Limb (tissue), 2 donors: Measurements from ENCODE around the gene GLYR1.

Source experiments
- DNase-seq, 2 donors: peaks; one replicate each; pipeline ENCODE4 v3.0.0-alpha.2; 2016; ENCODE audit errors: extremely low spot score in 2 of 2

Gene GLYR1

DNA sequence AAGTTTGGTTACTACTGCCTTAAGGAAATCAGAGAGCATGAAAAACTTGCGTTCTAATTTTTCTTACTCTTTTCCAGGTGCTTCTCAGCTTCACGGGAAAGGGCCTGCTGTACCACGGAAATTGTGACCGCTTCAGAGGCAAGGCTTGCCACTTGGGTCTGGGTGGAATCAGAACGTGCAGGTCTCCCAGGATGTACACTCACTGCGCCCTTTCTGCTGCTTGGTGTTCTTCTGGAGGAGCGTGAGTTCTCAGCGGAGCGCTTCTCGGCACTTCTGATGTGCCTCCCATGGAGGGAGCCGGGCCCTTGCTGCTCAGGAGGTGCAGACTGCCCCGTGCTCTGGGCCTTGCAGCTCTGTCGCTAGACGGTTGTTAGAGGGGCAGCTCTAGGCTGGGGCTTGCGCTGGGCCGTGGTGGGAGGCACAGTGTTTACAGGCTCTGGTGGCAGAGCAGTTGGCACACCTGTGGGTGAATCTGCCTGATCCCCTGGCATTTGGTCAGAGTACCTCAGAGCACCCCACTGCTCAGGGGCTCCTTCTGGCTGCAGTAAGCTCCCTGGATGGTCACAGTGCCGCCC lies 33.0 kb upstream of the GLYR1 start:
- no peak for DNase-seq

DNA sequence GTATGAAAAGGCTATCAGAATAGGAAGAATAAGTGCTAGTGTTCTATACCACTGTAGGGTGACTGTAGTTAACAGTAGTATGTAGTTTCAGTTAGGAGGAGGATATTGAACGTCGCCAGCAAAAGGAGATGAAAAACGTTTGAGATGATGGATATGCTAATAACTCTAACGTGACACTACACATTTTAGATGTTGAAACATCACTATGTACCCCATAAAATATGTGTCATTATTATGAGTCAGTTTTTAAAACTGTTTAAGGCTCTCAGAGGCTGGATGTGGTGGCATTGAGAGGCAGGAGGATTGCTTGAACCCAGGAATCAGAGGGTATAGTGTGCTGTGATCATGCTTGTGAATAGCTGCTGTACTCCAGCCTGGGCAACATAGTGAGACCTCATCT lies 32.0 kb upstream of the GLYR1 start:
- DNase-seq: no peak

DNA sequence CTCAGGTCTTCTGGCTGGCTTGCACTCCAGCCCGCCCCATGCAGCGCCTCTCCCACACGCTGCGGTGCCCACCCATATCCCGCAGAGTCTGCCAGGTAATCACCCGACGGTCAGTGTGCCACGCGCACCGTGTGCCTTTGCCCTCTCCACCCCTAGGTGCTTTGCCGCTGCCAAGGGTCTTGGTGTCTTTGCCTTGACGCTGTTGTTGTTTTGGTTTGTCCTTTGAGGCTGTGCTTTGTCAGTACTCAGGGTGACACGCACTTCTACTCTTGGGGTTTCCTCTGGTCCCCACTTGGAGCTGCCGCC lies 30.2 kb upstream of the GLYR1 start:
- no peak for DNase-seq

DNA sequence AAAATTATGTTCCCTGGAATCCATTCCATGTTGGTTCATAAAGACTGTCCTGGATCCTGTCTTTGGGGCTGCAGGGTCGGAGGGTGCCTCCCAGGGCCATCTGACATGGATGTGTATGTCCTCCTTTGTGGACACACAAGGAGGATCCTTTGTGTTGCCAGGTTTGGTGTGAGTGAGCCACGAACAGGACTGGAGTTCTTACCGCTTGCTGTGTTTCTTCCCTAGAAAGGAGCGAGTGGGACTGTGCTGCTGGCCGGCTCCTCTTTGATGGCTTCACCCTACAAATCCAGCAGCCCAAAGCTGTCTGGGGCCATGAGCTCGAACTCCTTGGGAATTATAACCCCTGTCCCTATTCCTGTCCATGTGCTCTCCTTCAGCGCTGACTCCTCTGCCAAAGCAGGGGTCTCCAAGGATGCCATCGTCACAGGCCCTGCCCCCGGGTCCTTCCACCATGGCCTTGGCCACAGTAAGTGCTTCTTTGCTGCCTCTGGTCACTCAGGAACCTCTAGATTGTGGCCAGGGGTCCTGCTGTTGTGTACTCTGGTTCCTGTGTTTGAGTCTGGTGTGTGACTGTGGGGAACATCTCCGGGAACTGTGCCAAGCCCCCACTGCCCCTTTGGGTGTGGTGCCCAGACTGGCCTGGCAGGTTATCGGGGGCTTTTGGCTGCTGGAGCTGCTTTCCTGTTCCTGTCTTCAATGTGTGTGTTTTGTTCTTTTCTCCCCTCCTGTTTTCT lies 29.7 kb upstream of the GLYR1 start:
- DNase-seq: no peak

DNA sequence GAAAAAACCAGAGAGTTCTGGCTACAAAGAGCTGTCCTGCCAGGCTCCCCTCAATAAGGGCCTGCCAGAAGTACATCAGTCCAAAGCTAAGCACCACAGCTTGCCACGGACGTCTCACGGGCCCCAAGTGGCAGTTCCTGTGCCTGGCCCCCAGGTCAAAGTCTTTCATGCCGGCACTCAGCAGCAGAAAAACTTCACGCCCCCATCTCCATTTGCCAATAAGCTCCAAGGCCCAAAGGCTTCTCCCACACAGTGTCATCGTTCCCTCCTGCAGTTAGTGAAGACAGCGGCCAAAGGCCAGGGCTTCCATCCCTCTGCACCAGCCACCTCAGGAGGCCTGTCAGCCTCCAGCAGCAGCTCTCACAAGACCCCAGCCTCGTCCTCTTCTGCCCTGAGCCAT lies 27.6 kb upstream of the GLYR1 start:
- no peak for DNase-seq

DNA sequence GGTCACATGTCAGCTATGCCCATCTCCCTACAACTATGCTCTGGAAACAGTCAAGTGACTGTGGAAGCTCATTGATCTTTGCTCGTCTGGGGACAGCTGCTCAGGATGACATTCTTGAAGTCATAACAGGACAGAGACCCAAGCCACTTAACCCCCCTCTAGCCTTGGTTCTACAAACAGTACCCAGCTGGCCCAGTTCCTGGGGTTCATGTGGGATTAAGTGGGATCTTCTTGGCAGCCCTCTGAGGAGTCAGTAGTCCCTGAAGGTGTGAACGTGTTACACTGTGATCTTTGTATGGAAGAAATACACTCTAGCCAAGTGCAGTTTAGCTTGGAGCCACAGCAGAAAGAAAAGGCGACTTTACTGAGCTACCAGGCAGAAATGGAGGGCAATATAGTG lies 26.0 kb upstream of the GLYR1 start:
- DNase-seq: no peak

DNA sequence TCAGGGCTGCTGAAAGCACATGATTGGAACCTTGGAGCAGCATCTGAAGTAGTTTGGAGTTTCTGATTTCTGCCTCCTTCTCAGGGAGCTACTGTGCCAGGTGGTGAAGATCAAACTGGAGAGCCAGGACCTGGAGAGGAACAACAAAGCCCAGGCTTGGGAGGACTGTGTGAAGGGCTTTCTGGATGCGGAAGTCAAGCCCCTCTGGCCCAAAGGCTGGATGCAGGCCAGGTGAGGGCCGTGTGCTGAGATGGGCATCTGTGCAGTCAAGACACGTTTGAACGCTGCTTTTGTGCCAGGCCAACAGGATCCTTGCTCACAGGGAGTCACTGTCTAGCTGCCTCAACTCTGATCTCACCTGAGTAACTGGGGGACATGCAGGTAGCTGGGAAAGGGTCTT lies 24.0 kb upstream of the GLYR1 start:
- no peak for DNase-seq

DNA sequence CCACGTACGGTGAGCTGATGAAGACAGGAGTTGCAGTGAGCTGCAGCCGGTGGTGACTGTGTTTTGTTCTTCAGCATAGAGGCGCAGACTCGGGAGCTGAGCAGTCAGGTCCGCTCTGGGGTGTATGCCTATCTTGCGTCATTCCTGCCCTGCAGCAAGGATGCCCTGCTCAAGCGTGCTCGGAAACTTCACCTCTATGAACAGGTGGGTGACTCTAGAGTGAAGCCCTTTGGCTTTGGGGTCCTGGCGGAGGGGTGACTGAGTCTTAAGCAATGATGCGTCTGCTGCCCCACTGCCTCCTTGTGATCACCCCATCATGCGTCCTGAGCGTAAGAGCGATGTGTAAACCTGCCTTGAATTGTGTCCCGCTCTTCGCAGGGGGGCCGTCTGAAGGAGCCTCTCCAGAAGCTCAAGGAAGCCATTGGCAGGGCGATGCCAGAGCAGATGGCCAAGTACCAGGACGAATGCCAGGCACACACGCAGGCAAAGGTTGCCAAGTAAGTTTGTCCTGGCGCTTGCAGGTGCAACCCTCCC lies 23.1 kb upstream of the GLYR1 start:
- no peak for DNase-seq

DNA sequence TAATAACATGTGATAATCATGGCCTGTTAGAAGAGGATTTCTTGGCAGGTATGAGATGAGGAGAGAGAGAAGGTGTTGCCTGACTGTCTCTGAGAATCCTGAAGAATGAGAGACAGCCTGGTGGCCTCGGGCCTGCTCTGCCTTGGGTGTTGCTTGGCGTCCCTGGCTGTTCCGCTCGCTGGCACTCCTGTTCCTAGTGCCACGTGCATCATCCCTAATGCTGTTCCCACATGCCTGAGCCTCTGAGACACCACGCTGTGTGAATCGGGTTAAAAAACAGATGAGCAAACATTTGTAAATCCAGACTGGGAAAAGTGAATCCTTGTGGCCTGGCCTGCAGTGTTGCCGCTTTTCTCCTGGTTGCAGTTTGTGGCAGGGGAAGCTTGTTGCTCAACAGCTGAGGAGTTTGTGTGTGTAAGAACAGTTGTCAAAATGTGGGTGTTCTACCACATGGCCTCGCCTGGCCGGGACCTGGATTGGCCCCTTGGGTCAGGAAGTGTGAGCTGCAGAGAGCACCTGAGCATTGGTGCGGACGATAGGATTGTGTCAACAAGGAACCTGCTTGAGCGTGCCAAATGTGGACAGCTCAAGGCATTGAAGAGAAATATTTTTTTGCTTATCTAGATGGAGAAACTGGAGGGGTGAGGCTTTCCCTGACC lies 22.2 kb upstream of the GLYR1 start:
- no peak for DNase-seq

DNA sequence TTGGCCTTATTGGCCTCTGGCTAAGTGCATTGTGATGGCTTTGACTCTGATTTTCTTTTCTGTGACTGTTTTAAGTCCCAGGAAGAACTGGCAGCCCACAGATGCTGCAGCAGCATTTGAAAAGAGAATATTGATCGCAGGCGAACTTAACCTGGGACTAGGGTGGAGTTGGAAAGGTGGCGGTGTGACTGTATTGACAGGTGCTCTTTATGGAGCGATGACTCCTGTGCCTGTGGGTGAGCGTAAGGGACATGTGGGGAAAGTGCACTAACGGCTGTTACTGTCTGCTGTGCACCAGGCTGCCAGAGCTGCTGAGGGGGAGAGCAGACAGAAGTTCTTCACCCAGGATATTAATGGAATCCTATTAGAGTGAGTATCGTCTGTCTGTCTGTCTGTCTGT lies 21.4 kb upstream of the GLYR1 start:
- no peak for DNase-seq

DNA sequence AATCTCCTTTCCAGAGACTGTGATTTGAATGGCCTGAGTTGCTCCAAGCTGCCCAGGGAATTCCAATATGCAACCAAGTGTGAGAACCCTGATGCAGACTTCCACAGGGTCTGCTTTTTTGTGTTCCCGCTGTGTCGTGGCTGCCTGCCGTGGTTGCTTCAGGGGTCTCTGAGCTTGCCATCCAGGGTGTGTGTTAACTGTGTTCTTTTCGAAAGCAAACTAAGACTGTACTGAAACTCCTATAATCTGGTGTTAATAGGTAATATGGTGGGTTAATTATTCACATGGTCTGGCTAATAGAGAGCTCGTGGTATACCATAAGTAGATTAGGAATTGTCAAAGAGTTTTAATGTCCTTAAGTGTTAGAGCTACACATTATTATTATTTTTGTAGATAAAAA lies 20.9 kb upstream of the GLYR1 start:
- DNase-seq: no peak

DNA sequence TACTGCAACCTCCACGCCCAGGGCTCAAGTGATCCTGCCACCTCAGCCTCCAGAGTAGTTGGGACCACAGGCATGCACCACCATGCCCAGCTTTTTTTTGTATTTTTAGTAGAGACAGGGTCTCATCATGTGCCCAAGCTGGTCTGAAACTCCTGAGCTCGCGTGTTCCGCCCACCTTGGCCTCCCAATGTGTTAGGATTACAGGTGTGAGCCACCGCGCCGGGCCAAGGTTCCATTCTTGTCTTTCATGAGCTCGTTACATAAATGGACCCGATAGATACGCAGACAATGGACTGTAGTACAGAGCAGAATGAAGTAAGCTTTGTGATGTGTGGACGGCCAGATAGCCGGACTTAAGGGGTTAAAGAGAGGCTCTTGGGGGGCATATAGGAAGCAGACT lies 19.5 kb upstream of the GLYR1 start:
- DNase-seq: no peak

DNA sequence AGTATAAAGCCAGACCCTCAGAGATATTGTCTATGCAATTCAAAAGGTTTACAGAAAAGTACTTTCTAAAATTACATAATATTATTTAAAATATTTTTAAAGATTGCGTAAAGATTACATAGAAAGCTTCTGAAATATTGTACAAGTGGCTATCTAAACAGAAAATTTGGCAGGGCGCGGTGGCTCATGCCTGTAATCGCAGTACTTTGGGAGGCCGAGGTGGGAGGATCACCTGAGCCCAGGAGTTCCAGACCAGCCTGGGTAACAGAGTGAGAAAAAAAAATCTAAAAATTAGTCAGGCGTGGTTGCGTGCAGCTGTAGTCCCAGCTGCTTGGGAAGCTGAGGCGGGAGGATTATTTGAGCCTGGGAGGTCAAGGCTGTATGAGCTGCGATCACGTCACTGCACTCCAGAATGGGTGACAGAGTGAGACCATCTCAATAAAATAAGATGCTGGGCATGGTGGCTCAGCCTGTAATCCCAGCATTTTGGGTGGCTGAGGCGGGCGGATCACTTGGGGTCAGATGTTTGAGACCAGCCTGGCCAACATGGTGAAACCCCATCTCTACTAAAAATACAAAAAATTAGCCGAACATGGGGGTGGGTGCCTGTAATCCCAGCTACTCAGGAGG lies 18.3 kb upstream of the GLYR1 start:
- DNase-seq: no peak

DNA sequence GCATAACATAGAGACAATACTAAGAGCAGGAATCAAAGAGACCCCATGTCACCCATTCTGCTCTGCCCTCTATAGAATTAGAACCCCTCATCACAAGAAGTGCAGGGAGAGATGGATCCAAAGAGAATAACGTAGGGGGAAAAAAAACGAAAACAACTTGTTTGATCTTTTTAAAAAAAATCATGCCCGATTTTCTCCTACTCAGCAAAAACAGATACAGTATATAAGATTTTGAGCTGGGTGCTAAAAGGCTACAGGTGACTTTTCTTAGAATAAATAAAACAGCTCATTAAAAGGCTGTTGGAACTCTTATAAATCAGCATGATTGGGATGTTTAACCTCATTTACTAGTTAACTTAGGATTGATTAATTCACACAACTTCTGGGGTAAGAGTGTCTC lies 17.6 kb upstream of the GLYR1 start:
- no peak for DNase-seq

DNA sequence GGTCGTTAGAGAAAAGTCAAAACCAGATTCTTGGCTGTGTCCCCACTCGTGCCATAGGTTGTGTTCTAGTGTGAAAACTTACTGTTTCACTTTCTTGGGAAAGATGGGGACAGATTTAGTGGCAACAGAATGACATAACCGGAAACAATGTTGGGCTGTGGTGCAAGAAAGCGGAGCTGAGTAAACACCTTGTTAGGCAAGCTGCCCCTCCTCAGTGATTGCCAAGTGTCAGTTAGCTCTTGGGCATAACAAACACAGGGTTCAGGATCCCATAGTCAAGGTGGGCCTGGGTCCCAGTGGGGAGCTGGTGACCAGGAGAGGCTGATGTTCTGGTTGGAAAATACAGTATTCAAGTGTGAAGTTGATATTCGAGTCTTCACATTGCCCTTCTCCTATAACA lies 15.6 kb upstream of the GLYR1 start:
- DNase-seq: no peak

DNA sequence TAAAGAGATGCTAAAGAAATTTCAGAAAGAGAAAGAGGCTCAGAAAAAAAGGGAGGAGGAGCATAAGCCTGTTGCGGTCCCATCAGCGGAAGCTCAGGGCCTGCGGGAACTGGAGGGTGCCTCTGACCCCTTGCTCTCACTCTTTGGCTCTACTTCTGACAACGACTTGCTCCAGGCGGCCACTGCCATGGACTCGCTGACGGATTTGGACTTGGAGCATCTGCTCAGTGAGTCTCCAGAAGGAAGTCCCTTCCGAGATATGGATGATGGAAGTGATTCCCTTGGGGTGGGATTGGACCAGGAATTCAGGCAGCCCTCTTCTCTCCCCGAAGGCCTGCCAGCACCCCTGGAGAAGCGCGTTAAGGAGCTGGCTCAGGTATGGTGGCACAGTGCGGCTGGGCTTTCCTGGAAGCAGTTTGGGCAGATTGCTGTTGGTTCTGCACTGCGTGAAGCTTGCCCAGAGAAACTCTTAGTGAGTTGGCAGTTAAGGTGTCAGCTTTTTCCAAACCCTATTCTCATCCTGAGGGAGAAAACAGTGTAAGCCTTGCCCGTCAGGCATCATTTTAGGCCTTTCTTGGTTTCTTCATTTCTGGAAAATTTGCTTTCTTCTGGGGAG lies 13.7 kb upstream of the GLYR1 start:
- no peak for DNase-seq

DNA sequence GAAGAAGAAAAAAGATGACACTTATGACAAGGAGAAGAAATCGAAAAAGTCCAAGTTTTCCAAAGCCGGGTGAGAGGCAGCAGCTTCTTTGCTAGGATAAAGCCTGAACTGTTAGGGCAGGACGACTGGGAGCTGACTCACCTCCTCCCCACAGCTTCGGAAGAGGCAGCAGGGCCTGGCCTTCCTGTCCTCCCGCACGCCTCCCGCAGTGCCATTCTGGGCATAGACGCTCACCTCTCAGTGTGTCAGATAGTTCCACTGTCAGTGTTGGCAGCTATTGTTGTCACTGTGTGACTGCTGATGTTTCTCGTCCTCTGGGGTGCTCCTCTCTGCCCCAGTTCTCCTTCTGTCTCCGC lies 12.8 kb upstream of the GLYR1 start:
- no peak for DNase-seq

DNA sequence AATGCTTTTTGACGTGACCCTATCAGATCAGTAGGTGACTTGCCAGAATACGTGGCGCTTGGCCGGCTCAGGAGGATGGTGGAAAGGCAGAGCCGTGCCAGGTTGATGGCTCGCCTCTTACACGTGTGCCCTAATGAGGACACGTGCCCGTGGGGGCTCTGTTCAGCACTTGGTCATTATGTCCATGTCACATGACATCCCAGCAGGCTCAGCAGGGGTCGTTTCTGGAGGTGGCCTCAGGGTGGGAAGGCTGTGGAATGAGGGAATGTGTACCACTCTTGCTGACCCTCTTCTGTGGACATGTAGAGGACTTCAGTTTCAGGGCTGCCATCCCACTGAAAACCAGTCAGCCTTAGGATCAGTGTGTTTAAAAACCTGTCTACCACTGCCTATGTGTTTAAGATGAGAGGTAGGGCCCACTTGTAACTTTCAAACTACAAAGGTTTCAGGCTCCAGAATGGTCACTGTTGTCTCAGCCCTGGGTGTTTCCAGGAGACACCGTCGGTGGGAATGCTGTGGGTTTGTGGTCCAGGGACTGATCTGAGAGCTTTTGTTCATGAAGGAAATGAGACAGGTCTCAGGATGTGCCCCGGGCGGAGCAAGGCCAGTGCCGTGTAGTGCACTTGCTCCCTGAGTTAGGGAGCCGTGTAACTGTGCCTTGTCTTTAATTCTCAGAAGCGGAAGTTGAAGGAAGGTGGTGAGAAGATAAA lies 12.3 kb upstream of the GLYR1 start:
- DNase-seq: no peak

DNA sequence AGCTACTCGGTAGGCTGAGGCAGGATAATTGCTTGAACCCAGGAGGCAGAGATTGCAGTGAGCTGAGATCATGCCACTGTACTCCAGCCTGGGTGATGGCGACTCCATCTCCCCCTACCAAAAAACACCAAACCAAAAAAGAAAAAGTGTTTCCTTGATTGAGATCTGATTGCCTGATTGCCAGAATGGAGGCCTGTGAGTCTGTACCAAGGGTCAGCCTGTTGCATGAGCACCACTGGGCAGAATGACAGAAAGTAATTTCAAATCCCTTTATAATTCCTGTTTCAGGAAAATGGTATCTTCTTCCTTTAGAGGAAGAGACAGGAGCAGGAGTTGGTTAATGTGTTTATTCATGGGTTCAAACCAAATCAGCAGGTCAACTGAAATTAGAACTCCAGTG lies 8.7 kb upstream of the GLYR1 start:
- no peak for DNase-seq

DNA sequence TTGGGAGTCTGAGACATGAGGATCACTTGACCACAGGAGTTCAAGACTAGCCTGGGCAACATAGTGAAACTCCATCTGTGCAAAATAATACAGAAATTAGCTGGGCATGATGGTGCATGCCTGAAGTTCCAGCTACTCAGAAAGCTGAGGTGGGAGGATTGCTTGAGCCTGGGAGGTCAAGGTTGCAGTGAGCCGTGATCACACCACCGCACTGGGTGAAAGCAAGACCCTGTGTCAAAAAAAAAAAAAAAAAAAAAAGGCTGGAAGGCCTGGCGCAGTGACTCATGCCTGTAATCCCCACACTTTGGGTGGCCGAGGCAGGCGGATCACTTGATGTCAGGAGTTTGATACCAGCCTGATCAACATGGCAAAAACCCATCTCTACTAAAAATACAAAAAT lies 8.3 kb upstream of the GLYR1 start:
- DNase-seq: no peak

DNA sequence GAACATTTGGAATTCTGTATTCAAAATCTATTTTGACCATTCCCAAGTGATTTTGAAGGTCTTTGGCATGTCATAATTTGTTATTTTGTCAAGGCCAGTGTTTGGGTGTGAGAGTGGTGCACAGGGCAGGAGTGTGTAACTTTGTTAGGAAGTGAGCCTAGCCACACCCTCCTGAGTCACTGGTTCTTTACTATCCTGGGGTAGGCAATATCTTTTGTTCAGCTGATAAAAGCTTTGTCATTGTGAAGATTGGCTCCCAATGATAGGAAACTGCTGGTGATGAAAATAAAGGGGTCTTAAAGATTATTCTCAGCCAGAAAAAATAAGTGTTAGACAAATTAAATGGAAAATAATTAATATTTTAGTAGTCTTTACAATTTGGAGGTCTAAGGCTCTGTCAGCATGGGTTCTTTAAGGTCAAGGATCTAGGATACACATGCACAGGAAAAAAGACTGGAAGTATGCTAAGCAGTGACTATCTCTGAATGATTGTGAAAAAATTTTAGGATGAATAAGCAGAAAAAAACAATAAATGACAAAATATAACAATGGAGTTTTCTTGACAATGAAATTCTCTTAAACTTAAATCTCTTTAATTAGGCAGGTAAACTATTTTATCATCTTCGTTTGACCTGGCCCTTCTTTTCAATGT lies 5.3 kb upstream of the GLYR1 start:
- no peak for DNase-seq
